Measurements from ENCODE around the gene FCMR. TPM values are rescaled to one million over a fixed set of nuclear protein-coding genes. Genes with fewer than 3 reads are reported as not detected.

FCMR gene
- total and polyA plus RNA-seq, 10 of the 15 experiments (the other 5 are each of a cell fraction or from before 2014, with no cell fraction given), result 79.7 to 245 (median 123) TPM

- TF ChIP-seq, protein P1, sequence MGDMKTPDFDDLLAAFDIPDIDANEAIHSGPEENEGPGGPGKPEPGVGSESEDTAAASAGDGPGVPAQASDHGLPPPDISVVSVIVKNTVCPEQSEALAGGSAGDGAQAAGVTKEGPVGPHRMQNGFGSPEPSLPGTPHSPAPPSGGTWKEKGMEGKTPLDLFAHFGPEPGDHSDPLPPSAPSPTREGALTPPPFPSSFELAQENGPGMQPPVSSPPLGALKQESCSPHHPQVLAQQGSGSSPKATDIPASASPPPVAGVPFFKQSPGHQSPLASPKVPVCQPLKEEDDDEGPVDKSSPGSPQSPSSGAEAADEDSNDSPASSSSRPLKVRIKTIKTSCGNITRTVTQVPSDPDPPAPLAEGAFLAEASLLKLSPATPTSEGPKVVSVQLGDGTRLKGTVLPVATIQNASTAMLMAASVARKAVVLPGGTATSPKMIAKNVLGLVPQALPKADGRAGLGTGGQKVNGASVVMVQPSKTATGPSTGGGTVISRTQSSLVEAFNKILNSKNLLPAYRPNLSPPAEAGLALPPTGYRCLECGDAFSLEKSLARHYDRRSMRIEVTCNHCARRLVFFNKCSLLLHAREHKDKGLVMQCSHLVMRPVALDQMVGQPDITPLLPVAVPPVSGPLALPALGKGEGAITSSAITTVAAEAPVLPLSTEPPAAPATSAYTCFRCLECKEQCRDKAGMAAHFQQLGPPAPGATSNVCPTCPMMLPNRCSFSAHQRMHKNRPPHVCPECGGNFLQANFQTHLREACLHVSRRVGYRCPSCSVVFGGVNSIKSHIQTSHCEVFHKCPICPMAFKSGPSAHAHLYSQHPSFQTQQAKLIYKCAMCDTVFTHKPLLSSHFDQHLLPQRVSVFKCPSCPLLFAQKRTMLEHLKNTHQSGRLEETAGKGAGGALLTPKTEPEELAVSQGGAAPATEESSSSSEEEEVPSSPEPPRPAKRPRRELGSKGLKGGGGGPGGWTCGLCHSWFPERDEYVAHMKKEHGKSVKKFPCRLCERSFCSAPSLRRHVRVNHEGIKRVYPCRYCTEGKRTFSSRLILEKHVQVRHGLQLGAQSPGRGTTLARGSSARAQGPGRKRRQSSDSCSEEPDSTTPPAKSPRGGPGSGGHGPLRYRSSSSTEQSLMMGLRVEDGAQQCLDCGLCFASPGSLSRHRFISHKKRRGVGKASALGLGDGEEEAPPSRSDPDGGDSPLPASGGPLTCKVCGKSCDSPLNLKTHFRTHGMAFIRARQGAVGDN (IDR thresholded peaks at IDR 0.05), result no peak
These were observed 58.5 kb downstream of the FCMR start (continued) for GRCh38 chr1:206863266-206863665.

DNA sequence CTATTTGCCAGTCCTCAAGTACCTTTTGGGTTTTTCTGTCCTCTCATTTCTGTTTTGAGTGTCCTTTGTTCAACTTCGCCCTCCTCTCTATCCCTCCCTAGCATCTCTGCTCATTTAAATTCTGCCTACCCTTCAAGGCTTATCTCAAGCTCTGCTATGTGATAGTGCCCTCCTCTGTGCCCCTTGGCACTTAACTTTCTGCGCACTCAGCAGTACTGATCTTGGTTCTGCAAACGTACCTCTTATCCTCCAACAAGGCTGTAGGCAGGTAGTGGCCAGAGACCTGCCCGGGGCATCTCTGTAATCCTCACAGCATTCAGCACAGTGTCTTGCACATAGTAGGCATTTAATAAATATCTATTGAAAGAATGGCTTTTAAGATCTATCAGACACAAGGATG is 61.6 kb downstream of the FCMR start:
- Histone ChIP-seq H3K27ac (ENCODE audit: control insufficient read depth, insufficient read depth) (no peak overlapping the region), H3K4me1 (ENCODE audit: control insufficient read depth, insufficient read depth, low read length) (no peaks in the 10 kb centered on the region), H3K4me2 (ENCODE audit: control insufficient read depth, insufficient read depth) (no peak overlapping the region), H4K20me1 (ENCODE audit: control insufficient read depth, insufficient read depth) (no peaks in the 10 kb centered on the region), H3K27me3 (replicated peaks in 1 of 2; ENCODE audit: control insufficient read depth in 2 of 2, insufficient read depth in 2 of 2, low read length in 1 of 2) (peaks cover 0 to 2% of the 10 kb centered on the region in 2 experiments; a peak in 1 of 4 replicates), H3K4me3 (no peak overlapping the region), H3K36me3 (ENCODE audit: control insufficient read depth in 2 of 2, insufficient read depth in 2 of 2, low read length in 1 of 2) (no peaks in the 10 kb centered on the region), H3K9me3 (replicated peaks; ENCODE audit: control insufficient read depth, insufficient read depth, low read length) (no peaks in the 10 kb centered on the region), H3K79me2 (ENCODE audit: control insufficient read depth, insufficient read depth, low read length) (no peaks in the 10 kb centered on the region), H3K9ac (ENCODE audit: control insufficient read depth, insufficient read depth, low read length) (no peak overlapping the region), H2AFZ (ENCODE audit: control insufficient read depth, low read depth, low read length) (no peak overlapping the region)
- DNase-seq (ENCODE audit: low read depth, low spot score) (no peak), FAIRE-seq (no peak), ATAC-seq (no peak)
- ChIA-PET SMC1A (ENCODE audit: uncharacterized antibody, unreplicated experiment) (interaction anchor here (0.8 to 1.6 kb wide), 5 partner anchors 12 to 125 kb away, joined by 3 to 4 read pairs (median 4); no protein-coding TSS in a partner anchor), POLR2A (interaction anchor here (0.6 to 0.9 kb wide), 2 partner anchors 18 to 71 kb away, joined by 3 read pairs; no protein-coding TSS in a partner anchor), RAD21 (ENCODE audit: unreplicated experiment) (interaction anchor here (1.0 to 2.0 kb wide), 2 partner anchors 51 to 134 kb away, joined by 3 to 6 read pairs; no protein-coding TSS in a partner anchor), CTCF (interaction anchor here (1.1 to 6.8 kb wide), 7 partner anchors 43 to 146 kb away, joined by 3 to 52 read pairs (median 6); no protein-coding TSS in a partner anchor)
- intact Hi-C loops (cut with micrococcal nuclease; ENCODE audit: unreplicated experiment) (no loop called here), in situ Hi-C loops (cut with MboI) (no loop called here)
- TF ChIP-seq RB1 (IDR thresholded peaks at IDR 0.05; ENCODE audit: borderline replicate concordance), result no peak
- WGBS (ENCODE audit: insufficient coverage, insufficient replicate concordance, low lambda C conversion rate, missing lambda C conversion rate), result 64% methylated on average over 4 of the region's 4 CpGs
- no TSS peak for BruUV-seq (replicated peaks)

Data from GM12878 (cell line).